Measurements from ENCODE around the gene CNOT2.

Gene CNOT2

GRCh38 chr12:70398862-70399261 lies 155.6 kb downstream of the CNOT2 start:
- Histone ChIP-seq H3K27ac (ENCODE audit: low read depth, low read length) (no peak overlapping the region), H3K36me3 (ENCODE audit: low read length) (no peaks in the 10 kb centered on the region)

DNA sequence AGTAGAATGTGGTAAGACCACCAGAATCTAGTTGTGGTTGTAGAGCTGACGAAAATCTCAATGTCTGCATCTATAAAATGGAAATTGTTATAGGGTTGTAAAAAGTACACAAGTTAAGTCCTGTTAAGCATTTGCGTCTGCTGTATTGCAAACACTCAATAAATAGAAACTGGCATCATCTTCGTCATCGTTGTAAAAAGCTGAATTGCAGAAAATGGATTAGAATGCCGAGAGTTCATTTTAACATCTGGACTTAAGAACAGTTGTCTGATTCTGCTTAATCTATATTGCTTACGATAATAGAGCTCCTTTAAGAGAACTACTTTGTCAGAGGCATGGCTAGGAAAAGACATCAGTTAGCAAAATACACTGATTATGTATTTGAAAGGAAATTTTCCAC lies 156.1 kb downstream of the CNOT2 start:
- Histone ChIP-seq H3K27ac (ENCODE audit: low read depth, low read length) (no peak overlapping the region), H2AFZ (ENCODE audit: low read depth, low read length, severe bottlenecking) (no peak overlapping the region), H3F3A (ENCODE audit: insufficient read depth) (no peaks in the 10 kb centered on the region), H3K36me3 (ENCODE audit: low read length) (no peaks in the 10 kb centered on the region), H3K9ac (ENCODE audit: low read length) (no peak overlapping the region), H3K9me3 (ENCODE audit: insufficient read depth, low read length) (no peaks in the 10 kb centered on the region), H3K79me2 (ENCODE audit: insufficient read depth, low read length) (no peaks in the 10 kb centered on the region), H3K9me2 (replicated peaks; ENCODE audit: insufficient read depth, low read length) (no peaks in the 10 kb centered on the region), H3K4me3 (ENCODE audit: insufficient read depth, low read length, poor library complexity, severe bottlenecking) (no peak overlapping the region), H3K27me3 (ENCODE audit: low read length) (no peaks in the 10 kb centered on the region), H4K20me1 (ENCODE audit: low read depth, low read length) (no peaks in the 10 kb centered on the region), H3K4me2 (ENCODE audit: low read depth, low read length, poor library complexity, severe bottlenecking) (no peak overlapping the region)
- TF ChIP-seq, protein P1, sequence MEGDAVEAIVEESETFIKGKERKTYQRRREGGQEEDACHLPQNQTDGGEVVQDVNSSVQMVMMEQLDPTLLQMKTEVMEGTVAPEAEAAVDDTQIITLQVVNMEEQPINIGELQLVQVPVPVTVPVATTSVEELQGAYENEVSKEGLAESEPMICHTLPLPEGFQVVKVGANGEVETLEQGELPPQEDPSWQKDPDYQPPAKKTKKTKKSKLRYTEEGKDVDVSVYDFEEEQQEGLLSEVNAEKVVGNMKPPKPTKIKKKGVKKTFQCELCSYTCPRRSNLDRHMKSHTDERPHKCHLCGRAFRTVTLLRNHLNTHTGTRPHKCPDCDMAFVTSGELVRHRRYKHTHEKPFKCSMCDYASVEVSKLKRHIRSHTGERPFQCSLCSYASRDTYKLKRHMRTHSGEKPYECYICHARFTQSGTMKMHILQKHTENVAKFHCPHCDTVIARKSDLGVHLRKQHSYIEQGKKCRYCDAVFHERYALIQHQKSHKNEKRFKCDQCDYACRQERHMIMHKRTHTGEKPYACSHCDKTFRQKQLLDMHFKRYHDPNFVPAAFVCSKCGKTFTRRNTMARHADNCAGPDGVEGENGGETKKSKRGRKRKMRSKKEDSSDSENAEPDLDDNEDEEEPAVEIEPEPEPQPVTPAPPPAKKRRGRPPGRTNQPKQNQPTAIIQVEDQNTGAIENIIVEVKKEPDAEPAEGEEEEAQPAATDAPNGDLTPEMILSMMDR (IDR thresholded peaks at IDR 0.05; ENCODE audit: insufficient read depth, low read length, poor library complexity, severe bottlenecking) = no peak
- TF ChIP-seq EZH2phosphoT487 (conservative IDR thresholded peaks at IDR 0.05; ENCODE audit: low read length) = no peak

More at GRCh38 chr12:70398862-70399261, 155.6 kb downstream of the CNOT2 start:
- H3F3A ChIP-seq (ENCODE audit: insufficient read depth) = no peaks in the 10 kb centered on the region
- no peaks in the 10 kb centered on the region for H3K9me3 ChIP-seq (ENCODE audit: insufficient read depth, low read length)
- no peaks in the 10 kb centered on the region for H3K27me3 ChIP-seq (ENCODE audit: low read length)
- H2AFZ ChIP-seq (ENCODE audit: low read depth, low read length, severe bottlenecking) = no peak overlapping the region
- H3K9ac ChIP-seq (ENCODE audit: low read length) = no peak overlapping the region
- H3K79me2 ChIP-seq (ENCODE audit: insufficient read depth, low read length) = no peaks in the 10 kb centered on the region
- no peak overlapping the region for H3K4me3 ChIP-seq (ENCODE audit: insufficient read depth, low read length, poor library complexity, severe bottlenecking)
- no peak overlapping the region for H3K4me2 ChIP-seq (ENCODE audit: low read depth, low read length, poor library complexity, severe bottlenecking)
- H3K9me2 ChIP-seq (replicated peaks; ENCODE audit: insufficient read depth, low read length) = no peaks in the 10 kb centered on the region
- no peak for TF ChIP-seq EZH2phosphoT487 (conservative IDR thresholded peaks at IDR 0.05; ENCODE audit: low read length)
- TF ChIP-seq, protein P1 (IDR thresholded peaks at IDR 0.05; ENCODE audit: insufficient read depth, low read length, poor library complexity, severe bottlenecking) = no peak
- H4K20me1 ChIP-seq (ENCODE audit: low read depth, low read length) = no peaks in the 10 kb centered on the region

- Histone ChIP-seq H3K4me3 (ENCODE audit: insufficient read depth, low read length, poor library complexity, severe bottlenecking) (no peak overlapping the region), H3K4me2 (ENCODE audit: low read depth, low read length, poor library complexity, severe bottlenecking) (no peak overlapping the region), H3F3A (ENCODE audit: insufficient read depth) (no peaks in the 10 kb centered on the region), H3K27ac (ENCODE audit: low read depth, low read length) (no peak overlapping the region), H3K9me2 (replicated peaks; ENCODE audit: insufficient read depth, low read length) (no peaks in the 10 kb centered on the region), H3K9me3 (ENCODE audit: insufficient read depth, low read length) (no peaks in the 10 kb centered on the region), H4K20me1 (ENCODE audit: low read depth, low read length) (no peaks in the 10 kb centered on the region), H3K79me2 (ENCODE audit: insufficient read depth, low read length) (no peaks in the 10 kb centered on the region), H3K36me3 (ENCODE audit: low read length) (no peaks in the 10 kb centered on the region), H3K9ac (ENCODE audit: low read length) (no peak overlapping the region), H2AFZ (ENCODE audit: low read depth, low read length, severe bottlenecking) (no peak overlapping the region), H3K27me3 (ENCODE audit: low read length) (no peaks in the 10 kb centered on the region)
- no peak for TF ChIP-seq EZH2phosphoT487 (conservative IDR thresholded peaks at IDR 0.05; ENCODE audit: low read length)
- TF ChIP-seq, protein P1 (IDR thresholded peaks at IDR 0.05; ENCODE audit: insufficient read depth, low read length, poor library complexity, severe bottlenecking) = no peak
These were observed 156.9 kb downstream of the CNOT2 start for GRCh38 chr12:70400124-70400523.

Measured in SU-DHL-6 (cell line).